HG03442 (cell line): ENCODE data around the gene ZNF415.
"Not testable (repeated sequence)": the region's sequence is repeated elsewhere in the genome, so short reads cannot be mapped to it uniquely, and the experiment has no call there.

ENCODE experiments used
- ATAC-seq: cut with Tn5 transposase; IDR thresholded peaks from one replicate; pipeline ENCODE4 v1.9.1; 2021; ENCODE audit warnings: mild to moderate bottlenecking, moderate library complexity; ENCODE audit not compliant: unreplicated experiment

The ZNF415 gene

GRCh38 chr19:53103234-53104203 lies 29.2 kb downstream of the ZNF415 start, which contains the start of gene ZNF160:
ZNF160 (minus strand) TSS chr19:53103422; CDS start chr19:53086276, 17,146 bp downstream.
- peak; percentile 95 for ATAC-seq

DNA sequence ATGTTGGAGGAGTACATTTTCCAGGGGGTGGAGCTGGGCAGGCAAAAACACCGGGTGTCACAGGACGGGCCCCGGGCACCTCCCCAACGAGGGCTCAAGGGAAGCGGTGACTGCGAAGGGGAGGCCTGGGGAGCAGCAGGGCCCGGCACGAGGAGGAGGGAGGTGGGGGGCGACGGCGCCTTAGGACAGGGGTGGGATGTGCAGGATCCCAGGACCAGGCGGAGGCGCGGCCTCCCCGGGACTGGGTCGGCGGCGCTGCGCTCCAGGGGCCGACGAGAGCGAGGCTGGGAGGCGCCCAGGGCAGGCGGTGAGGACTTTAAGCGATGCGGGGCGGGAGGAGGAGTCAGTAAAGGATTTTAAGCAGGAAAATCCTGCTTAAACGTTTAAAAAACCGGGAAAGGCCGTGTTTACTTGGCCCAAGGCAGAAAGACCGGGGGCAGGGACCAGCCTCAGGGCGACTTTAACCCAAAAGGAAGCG lies 29.9 kb downstream of the ZNF415 start:
- peak; percentile 24 for ATAC-seq

DNA sequence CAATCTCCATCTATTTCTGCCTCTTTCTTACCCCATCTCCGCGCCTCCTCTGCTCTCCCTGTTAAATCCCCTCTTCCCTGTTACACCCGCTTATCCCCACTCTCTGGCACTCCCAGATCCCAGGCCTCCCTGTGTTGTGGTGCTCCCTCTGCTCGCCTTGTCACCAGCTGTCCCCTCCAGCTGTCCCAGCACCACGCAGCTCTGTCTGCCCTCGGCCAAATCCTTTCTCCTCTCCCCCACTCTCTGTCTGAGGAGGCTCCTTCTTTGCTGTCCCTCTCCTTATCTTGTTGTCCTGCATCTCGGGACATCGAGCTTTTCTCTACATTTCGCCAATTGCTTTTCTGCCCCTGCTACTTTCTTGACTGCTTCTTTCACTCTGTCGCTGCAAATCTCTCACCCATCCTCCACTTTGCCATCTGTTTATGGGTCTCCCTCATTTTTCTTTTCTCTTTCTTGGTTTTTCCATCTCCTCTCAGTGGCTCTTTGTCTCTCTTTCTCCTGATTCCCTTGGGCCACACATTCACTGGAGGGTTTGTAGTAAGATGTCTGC lies 30.4 kb downstream of the ZNF415 start:
- ATAC-seq: no peak

DNA sequence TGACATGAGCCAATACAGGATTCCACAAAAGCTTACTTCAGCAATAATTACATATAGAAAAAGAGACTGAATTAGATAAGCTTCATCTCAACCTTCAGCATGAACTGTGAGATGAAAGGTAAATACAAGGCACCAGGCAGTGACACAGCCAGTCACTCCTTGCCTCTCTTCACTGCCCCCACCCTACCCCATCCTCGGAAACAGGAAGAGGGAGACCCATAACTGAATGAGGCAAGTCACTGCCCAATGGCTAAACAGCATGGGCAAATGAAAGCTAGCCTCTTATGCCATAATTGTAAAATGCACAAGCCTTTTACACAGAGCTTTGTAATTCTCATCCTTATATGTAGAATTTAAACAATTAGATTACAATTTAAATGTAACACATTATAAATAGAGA lies 31.2 kb downstream of the ZNF415 start:
- ATAC-seq: no peak

DNA sequence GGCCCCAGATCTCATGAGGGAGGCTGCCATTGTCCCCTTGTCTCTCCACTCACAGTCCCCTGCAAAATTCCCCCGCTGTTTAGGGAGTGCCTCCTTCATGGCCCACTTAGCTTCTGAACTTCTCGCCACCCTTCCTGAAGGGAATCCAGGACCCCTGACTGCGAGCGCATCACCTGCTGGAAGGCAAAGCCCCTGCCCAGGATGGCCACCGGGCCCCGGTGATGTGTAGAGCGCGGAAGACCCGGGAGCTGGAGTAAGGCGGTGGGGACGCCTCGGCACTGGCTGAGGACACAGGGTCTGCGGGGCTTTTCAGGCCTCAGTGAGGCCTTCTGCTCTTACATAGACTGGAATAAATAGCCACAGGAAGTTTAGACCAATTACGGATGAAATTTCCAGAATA lies 34.1 kb downstream of the ZNF415 start:
- not testable (repeated sequence) for ATAC-seq

- ATAC-seq: not testable (repeated sequence)
Measured at GRCh38 chr19:53096982-53097690, 35.6 kb downstream of the ZNF415 start.

- not testable (repeated sequence) for ATAC-seq
Measured at GRCh38 chr19:53096579-53096978, 36.1 kb downstream of the ZNF415 start.

GRCh38 chr19:53094754-53095575 lies 37.7 kb downstream of the ZNF415 start:
- ATAC-seq: no peak

- ATAC-seq: no peak
Measured at GRCh38 chr19:53092723-53093122, 40.0 kb downstream of the ZNF415 start.

DNA sequence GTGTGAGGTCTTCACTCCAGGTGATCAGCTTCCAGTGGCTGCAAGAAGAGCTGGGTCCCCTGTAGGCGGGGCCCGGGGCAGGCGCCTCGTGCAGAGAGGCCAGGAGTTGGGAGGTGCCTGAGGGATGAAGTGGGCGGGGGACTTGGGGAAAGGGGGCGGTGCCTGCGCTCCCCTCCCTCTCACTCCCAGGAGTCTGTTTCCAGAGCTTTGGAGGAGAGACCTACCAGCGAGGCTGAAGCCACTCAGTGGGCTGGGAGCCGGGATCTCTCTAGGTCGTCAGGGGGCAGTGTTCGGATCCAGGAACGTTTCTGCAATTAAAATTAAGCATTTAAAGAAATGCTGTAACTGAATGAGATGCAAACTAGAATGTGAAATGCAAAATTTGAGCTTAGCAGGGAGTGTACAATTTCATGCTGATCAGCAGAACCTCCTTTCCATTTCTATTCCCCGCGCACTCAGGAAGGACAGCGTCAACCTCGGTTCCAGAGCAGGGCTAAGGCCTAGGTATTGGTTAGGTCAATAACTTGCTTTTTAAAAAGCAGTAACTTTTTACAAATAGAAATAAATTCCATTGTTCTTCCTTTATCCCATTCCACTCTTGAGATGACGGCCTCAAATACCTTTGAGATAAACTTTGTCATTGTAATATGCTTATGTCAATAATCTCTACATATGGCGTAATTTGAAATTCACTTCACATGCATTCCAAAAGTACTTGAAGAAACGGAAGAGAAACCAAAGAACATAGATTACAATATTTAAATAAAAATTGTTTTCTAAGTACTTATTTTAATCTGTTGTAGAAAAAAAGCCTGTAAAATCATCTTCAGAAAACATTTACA lies 41.1 kb downstream of the ZNF415 start:
- ATAC-seq: no peak

DNA sequence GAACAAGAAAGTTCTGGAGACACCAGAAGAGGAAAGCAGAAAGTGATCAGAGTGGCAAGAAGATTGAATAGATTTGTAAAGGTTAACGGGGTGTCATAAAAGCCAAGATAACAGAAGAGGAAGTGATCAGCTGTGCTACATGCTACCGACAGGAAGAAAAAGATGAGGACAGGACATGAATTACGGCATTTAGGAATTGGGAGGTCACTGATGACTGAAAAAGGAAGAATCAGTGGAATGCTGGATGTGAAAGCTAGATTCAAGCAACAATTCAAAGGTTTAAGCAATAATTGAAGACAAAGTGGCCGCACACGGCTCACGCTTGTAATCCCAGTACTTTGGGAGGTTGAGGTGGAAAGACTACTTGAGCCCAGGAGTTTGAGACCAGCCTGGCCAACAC lies 44.6 kb downstream of the ZNF415 start:
- ATAC-seq: no peak

- ATAC-seq: no peak
Measured at GRCh38 chr19:53086949-53087348, 45.8 kb downstream of the ZNF415 start.

DNA sequence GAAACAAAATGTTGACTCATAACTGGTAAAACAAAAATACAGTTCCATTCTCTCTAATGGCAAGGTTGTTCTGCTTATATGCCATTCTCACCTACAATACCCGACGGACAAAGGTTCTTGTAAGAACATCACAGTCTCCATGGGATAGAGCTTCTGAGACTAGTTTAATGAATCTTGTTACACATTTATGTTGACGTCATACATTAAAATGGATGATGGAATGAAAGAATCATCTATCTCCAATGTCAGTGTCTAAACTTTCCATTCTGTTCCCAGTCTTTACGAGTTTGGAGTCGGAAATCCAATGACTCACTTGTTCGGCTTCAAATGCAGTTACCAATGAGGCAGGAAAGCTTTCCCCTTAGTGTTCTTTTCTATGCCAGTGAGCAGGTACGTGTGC lies 47.2 kb downstream of the ZNF415 start:
- no peak for ATAC-seq

GRCh38 chr19:53082929-53083328 lies 49.8 kb downstream of the ZNF415 start:
- ATAC-seq: no peak

DNA sequence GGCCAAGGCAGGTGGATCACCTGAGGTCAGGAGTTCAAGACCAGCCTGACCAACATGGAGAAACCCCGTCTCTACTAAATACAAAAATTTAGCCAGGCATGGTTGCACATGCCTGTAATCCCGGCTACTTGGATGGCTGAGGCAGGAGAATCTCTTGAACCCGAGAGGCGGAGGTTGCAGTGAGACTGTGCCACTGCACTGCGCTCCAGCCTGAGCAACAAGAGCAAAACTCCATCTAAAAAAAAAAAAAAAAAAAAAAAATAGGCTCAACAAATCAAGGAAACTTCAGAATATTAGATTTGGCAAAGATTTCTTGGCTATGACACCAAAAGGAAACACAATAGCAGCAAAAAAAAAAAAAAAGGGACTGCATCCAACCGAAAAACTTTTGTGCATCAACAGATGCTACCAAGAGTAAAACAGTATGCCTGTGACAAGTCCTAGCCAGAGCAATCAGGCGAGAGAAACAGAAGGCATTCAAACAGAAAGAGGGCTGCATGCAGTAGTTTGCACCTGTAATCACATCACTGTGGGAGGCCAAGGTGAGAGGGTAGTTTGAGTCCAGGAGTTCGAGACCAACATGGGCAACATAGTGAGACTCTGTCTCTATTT lies 53.3 kb downstream of the ZNF415 start:
- ATAC-seq: no peak

DNA sequence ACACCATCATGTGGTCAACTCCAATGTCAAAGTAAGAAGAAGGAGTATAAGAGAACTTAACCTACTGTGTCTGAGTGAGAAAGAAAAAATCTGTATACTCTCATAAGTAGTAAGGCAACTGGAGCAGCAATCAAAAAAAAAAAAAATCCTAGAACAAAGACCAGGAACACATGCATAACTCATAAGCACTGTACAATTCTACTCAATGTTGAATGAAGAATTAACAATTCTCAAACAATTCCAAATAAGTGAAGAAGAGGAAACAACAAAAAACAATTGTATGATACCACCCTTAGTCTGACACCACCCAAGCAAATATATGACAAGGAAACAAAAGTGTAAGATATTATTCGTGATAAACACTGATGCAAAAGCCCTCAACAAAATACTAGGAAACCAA lies 54.0 kb downstream of the ZNF415 start:
- ATAC-seq: no peak

DNA sequence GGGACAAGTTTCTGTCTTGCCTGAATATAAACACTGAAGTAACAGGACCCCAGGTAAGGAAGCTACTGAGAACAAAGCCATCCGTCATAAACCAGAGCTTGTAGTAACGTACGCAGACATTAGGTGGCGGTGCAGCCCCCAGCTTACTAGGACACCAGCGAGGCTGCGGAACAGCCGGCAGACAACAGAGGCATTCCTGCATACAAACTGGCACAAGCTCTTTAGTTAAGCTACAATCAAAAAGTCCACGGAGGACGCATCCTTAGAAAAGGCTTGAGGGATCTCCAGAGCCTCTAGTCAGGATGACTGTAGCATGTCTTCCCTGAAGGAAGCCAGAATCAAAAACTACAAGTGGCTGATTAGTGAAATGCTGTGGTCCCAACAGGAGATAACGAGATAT lies 55.7 kb downstream of the ZNF415 start:
- ATAC-seq: no peak

- ATAC-seq: no peak
Measured at GRCh38 chr19:53068834-53069233, 63.9 kb downstream of the ZNF415 start.

- ATAC-seq: no peak
Measured at GRCh38 chr19:53068199-53068598, 64.5 kb downstream of the ZNF415 start.
